HG02642 (cell line): ENCODE measurements around the gene PRRC2A.

Source experiments
- ATAC-seq: cut with Tn5 transposase; IDR thresholded peaks from one replicate; pipeline ENCODE4 v1.9.1; 2021; ENCODE audit warnings: mild to moderate bottlenecking; ENCODE audit not compliant: unreplicated experiment, poor library complexity

PRRC2A gene

GRCh38 chr6:31643818-31644454, 23.4 kb downstream of the PRRC2A start:
- no peak for ATAC-seq

- no peak for ATAC-seq
Measured at GRCh38 chr6:31645325-31645724, 24.8 kb downstream of the PRRC2A start.

- peak; percentile 42 for ATAC-seq
Measured at GRCh38 chr6:31651602-31652191, 31.2 kb downstream of the PRRC2A start.

- ATAC-seq: peak; percentile 60
Measured at GRCh38 chr6:31652925-31653724, 32.6 kb downstream of the PRRC2A start.

- no peak for ATAC-seq
Measured at GRCh38 chr6:31654574-31655348, 34.2 kb downstream of the PRRC2A start.

- ATAC-seq: no peak
Measured at GRCh38 chr6:31655349-31656237, 35.1 kb downstream of the PRRC2A start, which contains the start of gene APOM. Gene APOM, plus strand, starts transcription at chr6:31655894. Its CDS starts 73 bp downstream, at chr6:31655967.

GRCh38 chr6:31657406-31658157, 37.1 kb downstream of the PRRC2A start:
- no peak for ATAC-seq

GRCh38 chr6:31658158-31658688, 37.7 kb downstream of the PRRC2A start:
- no peak for ATAC-seq

GRCh38 chr6:31658983-31659648, 38.6 kb downstream of the PRRC2A start:
- ATAC-seq: no peak

GRCh38 chr6:31659649-31660380, 39.3 kb downstream of the PRRC2A start:
- no peak for ATAC-seq

- peak; percentile 50 for ATAC-seq
Measured at GRCh38 chr6:31660381-31661261, 40.1 kb downstream of the PRRC2A start, which contains the start of gene C6orf47. Gene C6orf47, minus strand, starts transcription at chr6:31660778. Its CDS starts 831 bp downstream, at chr6:31659947.

GRCh38 chr6:31661262-31662123, 41.0 kb downstream of the PRRC2A start:
- no peak for ATAC-seq

- ATAC-seq: no peak
Measured at GRCh38 chr6:31662124-31662723, 41.7 kb downstream of the PRRC2A start.

GRCh38 chr6:31663126-31663960, 42.8 kb downstream of the PRRC2A start:
- ATAC-seq: no peak
